ENCODE measurements around the gene PRICKLE2. TPM values are rescaled to one million over a fixed set of nuclear protein-coding genes. Genes with fewer than 3 reads are reported as not detected.
A peak's percentile ranks its signal among the peaks of the same experiment; 100 is the strongest.

The PRICKLE2 gene
- total and polyA plus RNA-seq, 2 donors (not counting 3 experiments of a cell fraction or from before 2014, with no cell fraction given): 3.0 to 7.1 TPM

GRCh38 chr3:64095802-64096201 is 129.5 kb downstream of the PRICKLE2 start:
- Histone ChIP-seq H3K79me2 (ENCODE audit: control insufficient read depth, insufficient read depth, low read length) (no peaks in the 10 kb centered on the region), H3K4me3 (replicated peaks in 1 of 3; ENCODE audit: insufficient read depth in 1 of 3, low read depth in 1 of 3, low read length in 3 of 3) (no peak overlapping the region), H3K9me3 (replicated peaks; ENCODE audit: control insufficient read depth, insufficient read depth, low read length) (no peaks in the 10 kb centered on the region), H3K27me3 (ENCODE audit: control insufficient read depth in 2 of 2, insufficient read depth in 2 of 2, low read length in 2 of 2) (no peaks in the 10 kb centered on the region), H2AFZ (ENCODE audit: low read depth, low read length) (no peak overlapping the region), H3K9me1 (replicated peaks; ENCODE audit: control insufficient read depth, extremely low read depth, insufficient read depth, low read length) (no peaks in the 10 kb centered on the region), H4K20me1 (replicated peaks; ENCODE audit: control insufficient read depth, extremely low read depth, insufficient read depth, low read length) (no peaks in the 10 kb centered on the region), H3K4me1 (ENCODE audit: control insufficient read depth, extremely low read depth, insufficient read depth, low read length) (peaks cover 22% of the 10 kb centered on the region), H3K36me3 (ENCODE audit: control insufficient read depth in 2 of 2, extremely low read depth in 1 of 2, insufficient read depth in 2 of 2, low read length in 2 of 2) (peaks cover 0 to 4% of the 10 kb centered on the region in 2 experiments), H3K9ac (replicated peaks; ENCODE audit: extremely low read depth, insufficient read depth, low read length) (no peak overlapping the region), H3K4me2 (ENCODE audit: insufficient read depth, low read length) (peak overlapping the region; percentile 18), H3K27ac (ENCODE audit: insufficient read depth, low read depth, low read length) (no peak overlapping the region)
- DNase-seq (ENCODE audit: low read depth, low spot score) (no peak), FAIRE-seq (no peak)
- CTCF ChIA-PET: no interaction called here
- dilution Hi-C loops (cut with MboI; ENCODE audit: extremely low pct_ligation_motif_present, low sequenced_read_pairs): no loop called here
- no TSS peak for BruUV-seq (replicated peaks)
- POLR2A ChIA-PET: no interaction called here
- intact Hi-C loops (cut with micrococcal nuclease): no loop called here
- TF ChIP-seq JUN (IDR thresholded peaks at IDR 0.05; ENCODE audit: borderline replicate concordance, insufficient read depth, insufficient read length, low read depth): no peak
- TF ChIP-seq MYC (IDR thresholded peaks at IDR 0.05; ENCODE audit: low read depth, low read length): no peak
- TF ChIP-seq POLR2AphosphoS5 (IDR thresholded peaks at IDR 0.05; ENCODE audit: insufficient read depth, low read depth, low read length): no peak
- no peak for TF ChIP-seq FOS (IDR thresholded peaks at IDR 0.05; ENCODE audit: borderline replicate concordance, insufficient read depth, low read length)
- TF ChIP-seq MAX (IDR thresholded peaks at IDR 0.05; ENCODE audit: insufficient read depth, insufficient read length): no peak
- TF ChIP-seq GATA2 (IDR thresholded peaks at IDR 0.05; ENCODE audit: insufficient read depth, insufficient read length, low read depth, low read length): no peak
- TF ChIP-seq CTCF (IDR thresholded peaks at IDR 0.05; ENCODE audit: extremely low read depth in 1 of 2, insufficient read depth in 1 of 2, low read depth in 1 of 2, low read length in 2 of 2): no peak
- TF ChIP-seq POLR2A (IDR thresholded peaks at IDR 0.05; ENCODE audit: low read depth, low read length): no peak
- no peak for TF ChIP-seq EZH2 (IDR thresholded peaks at IDR 0.05; ENCODE audit: borderline replicate concordance, low read depth, low read length, severe bottlenecking)
